Measurements from ENCODE around the gene CADM2. TPM values are rescaled to one million over a fixed set of nuclear protein-coding genes. Genes with fewer than 3 reads are reported as not detected.

Gene CADM2
- total RNA-seq, 1 experiment from 2014 or later: 10.9 TPM

DNA sequence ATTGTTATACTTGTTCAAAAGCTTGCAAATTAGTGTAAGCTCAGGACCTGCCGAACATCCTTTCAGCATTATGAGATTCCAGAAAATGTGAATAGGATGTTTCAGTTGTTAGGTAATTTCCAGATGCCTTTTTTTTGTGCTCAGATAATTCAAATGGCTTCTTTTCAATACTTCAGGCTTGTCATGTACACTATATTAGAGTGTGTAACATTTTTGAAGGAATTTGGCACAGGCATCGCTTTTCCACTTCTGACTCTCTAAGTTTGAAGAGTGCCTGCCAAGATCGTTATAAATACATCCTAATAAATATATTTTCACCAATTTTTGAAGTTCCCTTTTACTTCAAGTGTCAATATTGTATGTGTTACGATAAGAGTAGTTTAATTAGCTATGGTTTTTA, 35.2 kb downstream of the CADM2 start:
- H3K27me3 ChIP-seq (ENCODE audit: insufficient read depth, low read length): no peaks in the 10 kb centered on the region
- no peaks in the 10 kb centered on the region for H4K20me1 ChIP-seq (ENCODE audit: control insufficient read depth, insufficient read depth, insufficient read length)
- Mint-ChIP-seq H3K4me3 (no peak overlapping the region), H3K36me3 (ENCODE audit: insufficient read depth in 1 of 3, low read depth in 3 of 3) (no peaks in the 10 kb centered on the region; a peak in 1 of 7 replicates), H3K27me3 (ENCODE audit: low read depth) (no peaks in the 10 kb centered on the region), H3K4me1 (peaks cover 24 to 26% of the 10 kb centered on the region in 2 experiments), H3K9me3 (no peaks in the 10 kb centered on the region), H3K27ac (no peak overlapping the region)
- H3K23ac ChIP-seq (ENCODE audit: insufficient read length, low read depth, low read length): no peak overlapping the region
- H2AK5ac ChIP-seq (ENCODE audit: insufficient read length, low read length): no peak overlapping the region
- no peak overlapping the region for H3K14ac ChIP-seq (ENCODE audit: insufficient read depth, low read length)
- no peak overlapping the region for H3K4me2 ChIP-seq (ENCODE audit: insufficient read depth, insufficient read length, low read length)
- H3K27ac ChIP-seq (ENCODE audit: insufficient read length, low read depth, low read length): no peak overlapping the region
- no peak overlapping the region for H4K91ac ChIP-seq (ENCODE audit: insufficient read length, low read depth, low read length)
- H2BK15ac ChIP-seq (ENCODE audit: low read depth, low read length): no peak overlapping the region
- no peak overlapping the region for H2BK20ac ChIP-seq (ENCODE audit: low read depth, low read length, poor library complexity, severe bottlenecking)
- H3K56ac ChIP-seq (ENCODE audit: insufficient read length, low read depth, low read length): no peak overlapping the region
- no peak overlapping the region for H4K8ac ChIP-seq (replicated peaks; ENCODE audit: insufficient read length, low read depth, low read length)
- no peaks in the 10 kb centered on the region for H3K79me2 ChIP-seq (ENCODE audit: insufficient read depth, low read length)
- no peak overlapping the region for H3K18ac ChIP-seq (ENCODE audit: insufficient read length, low read depth, low read length)
- no peak overlapping the region for H2BK12ac ChIP-seq (ENCODE audit: insufficient read length, low read depth, low read length)
- no peaks in the 10 kb centered on the region for H3K4me1 ChIP-seq (ENCODE audit: insufficient read depth, low read length)
- WGBS (ENCODE audit: extremely low coverage, insufficient read length, low lambda C conversion rate): no CpG with 5 or more reads among the region's 4 CpGs
- TF ChIP-seq, protein P1, sequence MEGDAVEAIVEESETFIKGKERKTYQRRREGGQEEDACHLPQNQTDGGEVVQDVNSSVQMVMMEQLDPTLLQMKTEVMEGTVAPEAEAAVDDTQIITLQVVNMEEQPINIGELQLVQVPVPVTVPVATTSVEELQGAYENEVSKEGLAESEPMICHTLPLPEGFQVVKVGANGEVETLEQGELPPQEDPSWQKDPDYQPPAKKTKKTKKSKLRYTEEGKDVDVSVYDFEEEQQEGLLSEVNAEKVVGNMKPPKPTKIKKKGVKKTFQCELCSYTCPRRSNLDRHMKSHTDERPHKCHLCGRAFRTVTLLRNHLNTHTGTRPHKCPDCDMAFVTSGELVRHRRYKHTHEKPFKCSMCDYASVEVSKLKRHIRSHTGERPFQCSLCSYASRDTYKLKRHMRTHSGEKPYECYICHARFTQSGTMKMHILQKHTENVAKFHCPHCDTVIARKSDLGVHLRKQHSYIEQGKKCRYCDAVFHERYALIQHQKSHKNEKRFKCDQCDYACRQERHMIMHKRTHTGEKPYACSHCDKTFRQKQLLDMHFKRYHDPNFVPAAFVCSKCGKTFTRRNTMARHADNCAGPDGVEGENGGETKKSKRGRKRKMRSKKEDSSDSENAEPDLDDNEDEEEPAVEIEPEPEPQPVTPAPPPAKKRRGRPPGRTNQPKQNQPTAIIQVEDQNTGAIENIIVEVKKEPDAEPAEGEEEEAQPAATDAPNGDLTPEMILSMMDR (conservative IDR thresholded peaks at IDR 0.05): no peak
- DNase-seq: no peak
- no peaks in the 10 kb centered on the region for H3K79me1 ChIP-seq (ENCODE audit: insufficient read depth, low read depth, low read length, poor library complexity, severe bottlenecking)
- H3K4ac ChIP-seq (ENCODE audit: low read depth, low read length): no peak overlapping the region
- no peak overlapping the region for H2AFZ ChIP-seq (ENCODE audit: low read length)
- H4K5ac ChIP-seq (ENCODE audit: insufficient read length, low read depth, low read length): no peak overlapping the region
- H3K9ac ChIP-seq (ENCODE audit: extremely low read depth, insufficient read length, low read length): no peak overlapping the region
- H3K23me2 ChIP-seq (ENCODE audit: insufficient read length, low read depth, low read length, poor library complexity, severe bottlenecking): no peaks in the 10 kb centered on the region
- H2BK120ac ChIP-seq (ENCODE audit: low read depth, low read length, poor library complexity, severe bottlenecking): no peak overlapping the region
- no peaks in the 10 kb centered on the region for H3K9me3 ChIP-seq (ENCODE audit: control insufficient read depth, low read depth, low read length)
- no peak overlapping the region for H3T11ph ChIP-seq (ENCODE audit: low read length)
- no peak overlapping the region for H2BK5ac ChIP-seq (ENCODE audit: insufficient read length, low read length)

Measured in H9 (cell line).